ENCODE measurements around the gene WNT3. TPM values are rescaled to one million over a fixed set of nuclear protein-coding genes. Genes with fewer than 3 reads are reported as not detected.

WNT3 gene
- total and polyA plus RNA-seq, 2 experiments from 2014 or later, result 2.7 to 3.4 TPM

DNA sequence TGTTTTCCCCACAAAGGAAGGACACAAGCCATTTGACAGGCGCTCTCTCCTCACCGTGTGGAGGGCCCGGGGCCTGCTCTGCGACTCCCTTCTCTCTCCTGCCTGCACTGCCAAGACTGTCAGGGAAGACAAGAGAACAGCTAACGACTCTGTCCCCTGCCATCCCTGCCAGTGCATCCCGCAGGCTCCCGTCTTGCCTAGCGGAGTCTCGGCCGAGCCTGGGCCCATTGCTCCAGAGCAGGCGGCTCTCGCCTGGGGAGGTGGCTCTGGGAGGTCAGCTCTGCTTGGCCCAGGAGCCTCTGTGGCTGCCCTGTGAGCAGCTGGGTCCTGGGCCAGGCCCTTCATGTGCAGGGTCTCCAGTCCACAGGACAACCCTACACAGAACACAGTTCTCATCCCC, 53.0 kb downstream of the WNT3 start (continued):
- TF ChIP-seq, protein P1, sequence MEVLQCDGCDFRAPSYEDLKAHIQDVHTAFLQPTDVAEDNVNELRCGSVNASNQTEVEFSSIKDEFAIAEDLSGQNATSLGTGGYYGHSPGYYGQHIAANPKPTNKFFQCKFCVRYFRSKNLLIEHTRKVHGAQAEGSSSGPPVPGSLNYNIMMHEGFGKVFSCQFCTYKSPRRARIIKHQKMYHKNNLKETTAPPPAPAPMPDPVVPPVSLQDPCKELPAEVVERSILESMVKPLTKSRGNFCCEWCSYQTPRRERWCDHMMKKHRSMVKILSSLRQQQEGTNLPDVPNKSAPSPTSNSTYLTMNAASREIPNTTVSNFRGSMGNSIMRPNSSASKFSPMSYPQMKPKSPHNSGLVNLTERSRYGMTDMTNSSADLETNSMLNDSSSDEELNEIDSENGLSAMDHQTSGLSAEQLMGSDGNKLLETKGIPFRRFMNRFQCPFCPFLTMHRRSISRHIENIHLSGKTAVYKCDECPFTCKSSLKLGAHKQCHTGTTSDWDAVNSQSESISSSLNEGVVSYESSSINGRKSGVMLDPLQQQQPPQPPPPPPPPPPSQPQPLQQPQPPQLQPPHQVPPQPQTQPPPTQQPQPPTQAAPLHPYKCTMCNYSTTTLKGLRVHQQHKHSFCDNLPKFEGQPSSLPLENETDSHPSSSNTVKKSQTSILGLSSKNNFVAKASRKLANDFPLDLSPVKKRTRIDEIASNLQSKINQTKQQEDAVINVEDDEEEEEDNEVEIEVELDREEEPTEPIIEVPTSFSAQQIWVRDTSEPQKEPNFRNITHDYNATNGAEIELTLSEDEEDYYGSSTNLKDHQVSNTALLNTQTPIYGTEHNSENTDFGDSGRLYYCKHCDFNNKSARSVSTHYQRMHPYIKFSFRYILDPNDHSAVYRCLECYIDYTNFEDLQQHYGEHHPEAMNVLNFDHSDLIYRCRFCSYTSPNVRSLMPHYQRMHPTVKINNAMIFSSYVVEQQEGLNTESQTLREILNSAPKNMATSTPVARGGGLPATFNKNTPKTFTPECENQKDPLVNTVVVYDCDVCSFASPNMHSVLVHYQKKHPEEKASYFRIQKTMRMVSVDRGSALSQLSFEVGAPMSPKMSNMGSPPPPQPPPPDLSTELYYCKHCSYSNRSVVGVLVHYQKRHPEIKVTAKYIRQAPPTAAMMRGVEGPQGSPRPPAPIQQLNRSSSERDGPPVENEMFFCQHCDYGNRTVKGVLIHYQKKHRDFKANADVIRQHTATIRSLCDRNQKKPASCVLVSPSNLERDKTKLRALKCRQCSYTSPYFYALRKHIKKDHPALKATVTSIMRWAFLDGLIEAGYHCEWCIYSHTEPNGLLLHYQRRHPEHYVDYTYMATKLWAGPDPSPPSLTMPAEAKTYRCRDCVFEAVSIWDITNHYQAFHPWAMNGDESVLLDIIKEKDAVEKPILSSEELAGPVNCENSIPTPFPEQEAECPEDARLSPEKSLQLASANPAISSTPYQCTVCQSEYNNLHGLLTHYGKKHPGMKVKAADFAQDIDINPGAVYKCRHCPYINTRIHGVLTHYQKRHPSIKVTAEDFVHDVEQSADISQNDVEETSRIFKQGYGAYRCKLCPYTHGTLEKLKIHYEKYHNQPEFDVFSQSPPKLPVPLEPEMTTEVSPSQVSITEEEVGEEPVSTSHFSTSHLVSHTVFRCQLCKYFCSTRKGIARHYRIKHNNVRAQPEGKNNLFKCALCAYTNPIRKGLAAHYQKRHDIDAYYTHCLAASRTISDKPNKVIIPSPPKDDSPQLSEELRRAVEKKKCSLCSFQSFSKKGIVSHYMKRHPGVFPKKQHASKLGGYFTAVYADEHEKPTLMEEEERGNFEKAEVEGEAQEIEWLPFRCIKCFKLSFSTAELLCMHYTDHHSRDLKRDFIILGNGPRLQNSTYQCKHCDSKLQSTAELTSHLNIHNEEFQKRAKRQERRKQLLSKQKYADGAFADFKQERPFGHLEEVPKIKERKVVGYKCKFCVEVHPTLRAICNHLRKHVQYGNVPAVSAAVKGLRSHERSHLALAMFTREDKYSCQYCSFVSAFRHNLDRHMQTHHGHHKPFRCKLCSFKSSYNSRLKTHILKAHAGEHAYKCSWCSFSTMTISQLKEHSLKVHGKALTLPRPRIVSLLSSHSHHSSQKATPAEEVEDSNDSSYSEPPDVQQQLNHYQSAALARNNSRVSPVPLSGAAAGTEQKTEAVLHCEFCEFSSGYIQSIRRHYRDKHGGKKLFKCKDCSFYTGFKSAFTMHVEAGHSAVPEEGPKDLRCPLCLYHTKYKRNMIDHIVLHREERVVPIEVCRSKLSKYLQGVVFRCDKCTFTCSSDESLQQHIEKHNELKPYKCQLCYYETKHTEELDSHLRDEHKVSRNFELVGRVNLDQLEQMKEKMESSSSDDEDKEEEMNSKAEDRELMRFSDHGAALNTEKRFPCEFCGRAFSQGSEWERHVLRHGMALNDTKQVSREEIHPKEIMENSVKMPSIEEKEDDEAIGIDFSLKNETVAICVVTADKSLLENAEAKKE (CRISPR knock-in tag; IDR thresholded peaks at IDR 0.05), result no peak
- TF ChIP-seq STAT1 (IDR thresholded peaks at IDR 0.05; ENCODE audit: unreplicated experiment) (no peak), EZH2 (IDR thresholded peaks at IDR 0.05; ENCODE audit: low read depth, unreplicated experiment) (no peak), CREB1 (CRISPR knock-in tag; IDR thresholded peaks at IDR 0.05; ENCODE audit: low read depth) (no peak), POLR2AphosphoS5 (IDR thresholded peaks at IDR 0.05; ENCODE audit: low read depth) (no peak), EZH2phosphoT487 (IDR thresholded peaks at IDR 0.05; ENCODE audit: unreplicated experiment) (no peak), ZNF114 (CRISPR knock-in tag; IDR thresholded peaks at IDR 0.05) (no peak)
- TF ChIP-seq, protein P2, sequence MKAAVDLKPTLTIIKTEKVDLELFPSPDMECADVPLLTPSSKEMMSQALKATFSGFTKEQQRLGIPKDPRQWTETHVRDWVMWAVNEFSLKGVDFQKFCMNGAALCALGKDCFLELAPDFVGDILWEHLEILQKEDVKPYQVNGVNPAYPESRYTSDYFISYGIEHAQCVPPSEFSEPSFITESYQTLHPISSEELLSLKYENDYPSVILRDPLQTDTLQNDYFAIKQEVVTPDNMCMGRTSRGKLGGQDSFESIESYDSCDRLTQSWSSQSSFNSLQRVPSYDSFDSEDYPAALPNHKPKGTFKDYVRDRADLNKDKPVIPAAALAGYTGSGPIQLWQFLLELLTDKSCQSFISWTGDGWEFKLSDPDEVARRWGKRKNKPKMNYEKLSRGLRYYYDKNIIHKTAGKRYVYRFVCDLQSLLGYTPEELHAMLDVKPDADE (IDR thresholded peaks at IDR 0.05), result no peak

DNA sequence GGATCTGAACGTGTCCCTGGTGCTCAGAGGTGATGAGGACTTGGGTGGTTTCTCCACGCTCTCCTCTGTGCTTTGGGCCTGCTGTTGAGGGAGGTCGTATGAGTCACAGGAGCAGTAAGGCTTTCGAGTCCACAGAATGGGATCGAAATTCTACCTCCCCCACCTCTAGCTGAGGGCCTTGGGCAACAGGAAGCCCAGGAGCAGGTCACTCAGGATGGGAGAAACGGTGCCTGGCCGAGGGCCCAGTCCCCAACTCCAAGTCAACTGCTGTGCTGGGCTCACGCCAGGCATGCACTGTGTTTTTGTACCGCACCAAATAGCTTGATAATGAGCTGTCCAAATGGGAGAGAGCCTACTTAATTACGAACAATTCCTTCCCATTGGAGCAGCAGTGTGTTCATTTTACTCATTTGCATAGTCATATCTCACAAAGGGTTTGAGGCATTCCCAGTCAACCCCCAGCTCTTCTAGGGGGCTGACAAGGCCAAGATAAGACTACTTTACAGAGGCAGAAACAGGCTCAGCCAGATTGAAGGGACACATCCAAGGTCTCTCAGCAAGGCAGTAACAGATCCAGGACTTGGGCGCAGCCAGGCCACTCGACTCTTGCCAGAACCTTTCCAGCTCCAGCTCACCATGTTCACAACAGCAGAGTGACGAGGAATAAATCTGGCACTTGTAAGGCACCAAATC, 53.6 kb downstream of the WNT3 start:
- no peaks in the 10 kb centered on the region for H3K79me2 ChIP-seq (replicated peaks; ENCODE audit: insufficient read depth)
- H3K9me2 ChIP-seq (ENCODE audit: insufficient read depth), result no peaks in the 10 kb centered on the region
- no peaks in the 10 kb centered on the region for H3F3A ChIP-seq (replicated peaks; ENCODE audit: low read depth)
- no peak overlapping the region for H3K27ac Mint-ChIP-seq
- H3K36me3 Mint-ChIP-seq (ENCODE audit: low read depth), result peaks cover 3% of the 10 kb centered on the region; the same call in 1 of the 3 replicates
- H3K4me1 ChIP-seq (ENCODE audit: insufficient read depth), result peaks cover 5% of the 10 kb centered on the region; the same call in 1 of the 2 replicates
- no peaks in the 10 kb centered on the region for H3K36me3 ChIP-seq (ENCODE audit: insufficient read depth)
- H3K27ac ChIP-seq (ENCODE audit: low read depth), result no peak overlapping the region
- DNase-seq (ENCODE audit: low spot score), result no peak
- H3K9me3 Mint-ChIP-seq, result no peaks in the 10 kb centered on the region
- no peak overlapping the region for H2AFZ ChIP-seq
- H3K4me3 ChIP-seq, result no peak overlapping the region
- ATAC-seq, result 0 out of 3 replicates have a peak, but pooled peaks have one; percentile 16
- H3K27me3 ChIP-seq (ENCODE audit: insufficient read depth), result peaks cover 29% of the 10 kb centered on the region
- H4K20me1 ChIP-seq (replicated peaks; ENCODE audit: insufficient read depth), result peaks cover 12% of the 10 kb centered on the region
- H3K4me1 Mint-ChIP-seq, result peaks cover 17% of the 10 kb centered on the region
- peaks cover 50% of the 10 kb centered on the region for H3K27me3 Mint-ChIP-seq (ENCODE audit: insufficient read depth, low read depth, poor library complexity)
- no peak overlapping the region for H3K4me3 Mint-ChIP-seq
- no peak overlapping the region for H3K4me2 ChIP-seq
- no peak for TF ChIP-seq POLR2AphosphoS5 (IDR thresholded peaks at IDR 0.05; ENCODE audit: low read depth)
- TF ChIP-seq NANOG (IDR thresholded peaks at IDR 0.05; ENCODE audit: borderline replicate concordance), result no peak
- TF ChIP-seq, protein P3, sequence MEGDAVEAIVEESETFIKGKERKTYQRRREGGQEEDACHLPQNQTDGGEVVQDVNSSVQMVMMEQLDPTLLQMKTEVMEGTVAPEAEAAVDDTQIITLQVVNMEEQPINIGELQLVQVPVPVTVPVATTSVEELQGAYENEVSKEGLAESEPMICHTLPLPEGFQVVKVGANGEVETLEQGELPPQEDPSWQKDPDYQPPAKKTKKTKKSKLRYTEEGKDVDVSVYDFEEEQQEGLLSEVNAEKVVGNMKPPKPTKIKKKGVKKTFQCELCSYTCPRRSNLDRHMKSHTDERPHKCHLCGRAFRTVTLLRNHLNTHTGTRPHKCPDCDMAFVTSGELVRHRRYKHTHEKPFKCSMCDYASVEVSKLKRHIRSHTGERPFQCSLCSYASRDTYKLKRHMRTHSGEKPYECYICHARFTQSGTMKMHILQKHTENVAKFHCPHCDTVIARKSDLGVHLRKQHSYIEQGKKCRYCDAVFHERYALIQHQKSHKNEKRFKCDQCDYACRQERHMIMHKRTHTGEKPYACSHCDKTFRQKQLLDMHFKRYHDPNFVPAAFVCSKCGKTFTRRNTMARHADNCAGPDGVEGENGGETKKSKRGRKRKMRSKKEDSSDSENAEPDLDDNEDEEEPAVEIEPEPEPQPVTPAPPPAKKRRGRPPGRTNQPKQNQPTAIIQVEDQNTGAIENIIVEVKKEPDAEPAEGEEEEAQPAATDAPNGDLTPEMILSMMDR (conservative IDR thresholded peaks at IDR 0.05; ENCODE audit: low read depth in 2 of 2), result no peak
- TF ChIP-seq ZNF114 (CRISPR knock-in tag; IDR thresholded peaks at IDR 0.05), result no peak
- no peak for TF ChIP-seq EZH2phosphoT487 (IDR thresholded peaks at IDR 0.05; ENCODE audit: unreplicated experiment)
- TF ChIP-seq EZH2 (IDR thresholded peaks at IDR 0.05; ENCODE audit: low read depth, unreplicated experiment), result no peak
- no peak for TF ChIP-seq JUNB (IDR thresholded peaks at IDR 0.05; ENCODE audit: unreplicated experiment)
- TF ChIP-seq STAT1 (IDR thresholded peaks at IDR 0.05; ENCODE audit: unreplicated experiment), result no peak
- TF ChIP-seq, protein P2 (IDR thresholded peaks at IDR 0.05), result no peak
